Fibroblast of lung (primary cell): ENCODE data around the gene NOX3.

Experiments
- EZH2 ChIP-seq: IDR thresholded peaks from 2 replicates; pipeline ENCODE4 v1.5.1; 2012; ENCODE audit warnings: low read length, control low read depth, mild to moderate bottlenecking; ENCODE audit errors: missing control alignments
- TF ChIP-seq, protein P1 (sequence below), 2 donors: IDR thresholded peaks in 1 of 2; conservative IDR thresholded peaks in 1 of 2; 1 replicate in 1 of 2; 2 replicates in 1 of 2; pipeline ENCODE4 v1.5.1; 2011 to 2012; ENCODE audit warnings: low read length in 2 of 2, control low read depth in 1 of 2, inconsistent platforms in 1 of 2, low read depth in 1 of 2, mild to moderate bottlenecking in 1 of 2

DNA sequence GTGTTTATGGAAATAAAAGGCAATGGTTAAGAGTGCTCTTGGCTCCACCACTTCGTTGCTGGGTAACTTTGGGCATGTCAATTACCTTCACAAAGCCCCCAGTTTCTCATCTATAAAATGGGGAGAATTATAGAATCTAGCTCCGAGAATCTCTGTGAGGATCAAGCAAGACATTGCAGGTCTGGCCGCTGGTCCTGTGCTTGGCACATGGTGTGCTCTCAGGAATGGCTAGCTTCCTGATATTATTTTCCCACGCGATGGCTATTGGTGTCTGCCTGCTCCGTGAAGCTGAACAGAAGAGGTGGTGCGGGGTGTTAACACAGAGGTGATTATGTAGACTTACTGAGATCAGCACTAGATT, 57.0 kb downstream of the NOX3 start:
- TF ChIP-seq, protein P1, sequence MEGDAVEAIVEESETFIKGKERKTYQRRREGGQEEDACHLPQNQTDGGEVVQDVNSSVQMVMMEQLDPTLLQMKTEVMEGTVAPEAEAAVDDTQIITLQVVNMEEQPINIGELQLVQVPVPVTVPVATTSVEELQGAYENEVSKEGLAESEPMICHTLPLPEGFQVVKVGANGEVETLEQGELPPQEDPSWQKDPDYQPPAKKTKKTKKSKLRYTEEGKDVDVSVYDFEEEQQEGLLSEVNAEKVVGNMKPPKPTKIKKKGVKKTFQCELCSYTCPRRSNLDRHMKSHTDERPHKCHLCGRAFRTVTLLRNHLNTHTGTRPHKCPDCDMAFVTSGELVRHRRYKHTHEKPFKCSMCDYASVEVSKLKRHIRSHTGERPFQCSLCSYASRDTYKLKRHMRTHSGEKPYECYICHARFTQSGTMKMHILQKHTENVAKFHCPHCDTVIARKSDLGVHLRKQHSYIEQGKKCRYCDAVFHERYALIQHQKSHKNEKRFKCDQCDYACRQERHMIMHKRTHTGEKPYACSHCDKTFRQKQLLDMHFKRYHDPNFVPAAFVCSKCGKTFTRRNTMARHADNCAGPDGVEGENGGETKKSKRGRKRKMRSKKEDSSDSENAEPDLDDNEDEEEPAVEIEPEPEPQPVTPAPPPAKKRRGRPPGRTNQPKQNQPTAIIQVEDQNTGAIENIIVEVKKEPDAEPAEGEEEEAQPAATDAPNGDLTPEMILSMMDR (conservative IDR thresholded peaks at IDR 0.05 in 1 of 2, IDR thresholded peaks at IDR 0.05 in 1 of 2; ENCODE audit: low read depth in 1 of 2, low read length in 2 of 2) = no peak
- TF ChIP-seq EZH2 = no peak
